Measurements from ENCODE around the gene DST.
"Not testable (repeated sequence)": the region's sequence is repeated elsewhere in the genome, so short reads cannot be mapped to it uniquely, and the experiment has no call there.

The DST gene

GRCh38 chr6:56667336-56667735 is 24.6 kb upstream of the DST start:
- no peak for DNase-seq (ENCODE audit: low read depth, low spot score)
- peak overlapping the region; percentile 55 for H3K27ac ChIP-seq

GRCh38 chr6:56664029-56664428 is 21.3 kb upstream of the DST start:
- DNase-seq (ENCODE audit: low read depth, low spot score): peak; percentile 34
- peak overlapping the region; percentile 89 for H3K27ac ChIP-seq

- peak overlapping the region; percentile 89 for H3K27ac ChIP-seq
- peak; percentile 95 for DNase-seq (ENCODE audit: low read depth, low spot score)
These were observed 20.7 kb upstream of the DST start for GRCh38 chr6:56663344-56663743.

- DNase-seq (ENCODE audit: low read depth, low spot score): not testable (repeated sequence)
- H3K27ac ChIP-seq: peak overlapping the region; percentile 97
These were observed 18.6 kb upstream of the DST start for GRCh38 chr6:56661338-56661737.

- DNase-seq (ENCODE audit: low read depth, low spot score): peak; percentile 89
- H3K27ac ChIP-seq: peak overlapping the region; percentile 97
These were observed 17.7 kb upstream of the DST start for GRCh38 chr6:56660381-56660730.

- H3K27ac ChIP-seq: peak overlapping the region; percentile 97
- DNase-seq (ENCODE audit: low read depth, low spot score): peak; percentile 46
These were observed 17.2 kb upstream of the DST start for GRCh38 chr6:56659721-56660380.

GRCh38 chr6:56658326-56658725 is 15.6 kb upstream of the DST start:
- DNase-seq (ENCODE audit: low read depth, low spot score): no peak
- peak overlapping the region; percentile 97 for H3K27ac ChIP-seq

- no peak overlapping the region for H3K27ac ChIP-seq
These were observed 14.7 kb upstream of the DST start for GRCh38 chr6:56657354-56657753.

GRCh38 chr6:56656466-56656865 is 13.8 kb upstream of the DST start:
- no peak overlapping the region for H3K27ac ChIP-seq
- no peak for DNase-seq (ENCODE audit: low read depth, low spot score)

More at GRCh38 chr6:56657354-56657753, 14.7 kb upstream of the DST start:
- no peak for DNase-seq (ENCODE audit: low read depth, low spot score)

- DNase-seq (ENCODE audit: low read depth, low spot score): no peak
- H3K27ac ChIP-seq: no peak overlapping the region
These were observed 13.3 kb upstream of the DST start for GRCh38 chr6:56655996-56656395.

- DNase-seq (ENCODE audit: low read depth, low spot score): no peak
- H3K27ac ChIP-seq: no peak overlapping the region
These were observed 12.6 kb upstream of the DST start for GRCh38 chr6:56655249-56655648.

GRCh38 chr6:56652994-56653393 is 10.3 kb upstream of the DST start:
- peak; percentile 64 for DNase-seq (ENCODE audit: low read depth, low spot score)
- H3K27ac ChIP-seq: peak overlapping the region; percentile 92

- peak overlapping the region; percentile 92 for H3K27ac ChIP-seq
- peak; percentile 51 for DNase-seq (ENCODE audit: low read depth, low spot score)
These were observed 9.5 kb upstream of the DST start for GRCh38 chr6:56652231-56652630.

- DNase-seq (ENCODE audit: low read depth, low spot score): no peak
- H3K27ac ChIP-seq: peak overlapping the region; percentile 41
These were observed 7.5 kb upstream of the DST start for GRCh38 chr6:56650191-56650590.

GRCh38 chr6:56649782-56650181 is 7.1 kb upstream of the DST start:
- peak overlapping the region; percentile 41 for H3K27ac ChIP-seq
- no peak for DNase-seq (ENCODE audit: low read depth, low spot score)

GRCh38 chr6:56649053-56649769 is 6.5 kb upstream of the DST start:
- DNase-seq (ENCODE audit: low read depth, low spot score): no peak
- peak overlapping the region; percentile 41 for H3K27ac ChIP-seq

- no peak overlapping the region for H3K27ac ChIP-seq
- no peak for DNase-seq (ENCODE audit: low read depth, low spot score)
These were observed 4.6 kb upstream of the DST start for GRCh38 chr6:56647172-56647762.

GRCh38 chr6:56644366-56644765 is 1.7 kb upstream of the DST start:
- DNase-seq (ENCODE audit: low read depth, low spot score): no peak
- H3K27ac ChIP-seq: peak overlapping the region; percentile 87

GRCh38 chr6:56643379-56644089 is 845 bp upstream of the DST start:
- no peak for DNase-seq (ENCODE audit: low read depth, low spot score)
- H3K27ac ChIP-seq: peak overlapping the region; percentile 87

- no peak for DNase-seq (ENCODE audit: low read depth, low spot score)
- H3K27ac ChIP-seq: peak overlapping the region; percentile 87
These were observed 2.3 kb downstream of the DST start for GRCh38 chr6:56640374-56640773.

- H3K27ac ChIP-seq: peak overlapping the region; percentile 87
- no peak for DNase-seq (ENCODE audit: low read depth, low spot score)
These were observed 3.9 kb downstream of the DST start for GRCh38 chr6:56638760-56639159.
